K562 (cell line): Measurements from ENCODE around the gene SLC2A4RG. TPM values are rescaled to one million over a fixed set of nuclear protein-coding genes. Genes with fewer than 3 reads are reported as not detected.

Experiments used
- ATAC-seq: fragments of 200-7000 bp; cut with Tn5 transposase; 3 replicates; pipeline ENCODE4 v1.9.1; 2020; ENCODE audit warnings: moderate library complexity
- BruUV-seq: library from RNA; stranded (reverse); fragments of 400-500 nt; replicated peaks from 2 replicates; lab custom pipeline; 2021; lab: Mats Ljungman, UMichigan
- CTCF ChIA-PET: fragments of 300-600 bp; formaldehyde crosslinking; extraction: SDS; loops from one replicate; lab custom pipeline; 2021; ENCODE audit warnings: low intra/inter-chr PET ratio; lab: Yijun Ruan, JAX
- POLR2A ChIA-PET: fragments of 300-600, 350-650 bp; sonication (Branson Sonifier 250); formaldehyde crosslinking; extraction: SDS; loops from one replicate; lab custom pipeline; 2021; ENCODE audit warnings: antibody characterized with exemption, inconsistent platforms; lab: Yijun Ruan, JAX
- DNase-seq, 4 experiments: peaks; one replicate each; pipeline versions ENCODE4 v3.0.0 to v3.0.0-alpha.2; 2011 to 2018; ENCODE audit warnings: low spot score in 3 of 4, mixed read lengths in 3 of 4; ENCODE audit errors: extremely low read depth in 1 of 4
- FAIRE-seq: peaks from 2 replicates; lab custom pipeline; 2011; peaks lifted over from hg19 to GRCh38; lab: Jason Lieb, UNC
- H2AFZ ChIP-seq: 2 replicates; pipeline ENCODE4 v1.6.0; 2011; ENCODE audit warnings: low read depth, low read length, control low read depth, inconsistent platforms
- H3K27ac ChIP-seq: fragments of 200-600 bp; 3 replicates; pipeline ENCODE4 v1.8.0; 2011; ENCODE audit warnings: low read depth, mild to moderate bottlenecking, control low read depth, inconsistent platforms, low read length, moderate library complexity, mixed read lengths; ENCODE audit errors: extremely low read depth
- H3K27me3 ChIP-seq, 2 experiments: fragments of 300-600 bp in 1 of 2; 2 replicates in 1 of 2; 3 replicates in 1 of 2; pipeline versions ENCODE4 v1.6.0 to v1.8.0; 2011; ENCODE audit warnings: inconsistent platforms in 2 of 2, low read length in 2 of 2, mild to moderate bottlenecking in 1 of 2, mixed read lengths in 1 of 2, moderate library complexity in 1 of 2; ENCODE audit not compliant: control insufficient read depth in 2 of 2, insufficient read depth in 2 of 2
- H3K36me3 ChIP-seq: fragments of 300-600 bp; 3 replicates; pipeline ENCODE4 v1.8.0; 2011; ENCODE audit warnings: mild to moderate bottlenecking, low read length, inconsistent platforms; ENCODE audit not compliant: control insufficient read depth, insufficient read depth
- H3K4me1 ChIP-seq, 2 experiments: fragments of 200-600 bp in 1 of 2; replicated peaks in 1 of 2; 2 replicates in 1 of 2; 3 replicates in 1 of 2; pipeline versions ENCODE4 v1.5.1 to v1.8.0; 2011; ENCODE audit warnings: inconsistent platforms in 2 of 2, low read length in 2 of 2, mild to moderate bottlenecking in 1 of 2, mixed read lengths in 1 of 2, moderate library complexity in 1 of 2; ENCODE audit not compliant: control insufficient read depth in 2 of 2, insufficient read depth in 2 of 2
- H3K4me2 ChIP-seq: 2 replicates; pipeline ENCODE4 v1.6.1; 2011; ENCODE audit warnings: low read length, control low read depth, inconsistent platforms, mixed read lengths; ENCODE audit not compliant: insufficient read depth
- H3K4me3 ChIP-seq: fragments of 200-600 bp; sonication (generic), shearing (Covaris generic); 2 replicates; pipeline ENCODE4 v1.5.1; 2016; ENCODE audit warnings: control low read depth, inconsistent platforms
- H3K79me2 ChIP-seq: fragments of 200-600 bp; 3 replicates; pipeline ENCODE4 v1.8.0; 2011; ENCODE audit warnings: low read length, inconsistent platforms; ENCODE audit not compliant: control insufficient read depth, insufficient read depth
- H3K9ac ChIP-seq, 2 experiments: 2 replicates each; pipeline versions ENCODE4 v1.6.0 to v1.6.1; 2011; ENCODE audit warnings: low read depth in 2 of 2, low read length in 2 of 2, control low read depth in 1 of 2, inconsistent platforms in 1 of 2, mild to moderate bottlenecking in 1 of 2, mixed read lengths in 1 of 2; ENCODE audit not compliant: insufficient read depth in 1 of 2
- H3K9me1 ChIP-seq: one replicate; pipeline ENCODE4 v1.6.0; 2011; ENCODE audit warnings: inconsistent platforms, mild to moderate bottlenecking, low read length, moderate library complexity; ENCODE audit not compliant: control insufficient read depth, insufficient read depth
- H3K9me3 ChIP-seq: replicated peaks from 2 replicates; pipeline ENCODE4 v1.5.1; 2011; ENCODE audit warnings: low read depth, low read length, inconsistent platforms; ENCODE audit not compliant: control insufficient read depth, insufficient read depth
- H4K20me1 ChIP-seq: replicated peaks from 2 replicates; pipeline ENCODE4 v1.6.1; 2011; ENCODE audit warnings: low read length, inconsistent platforms, mixed read lengths; ENCODE audit not compliant: control insufficient read depth, insufficient read depth
- ATF4 ChIP-seq: fragments of 450-650 bp; formaldehyde crosslinking; IDR thresholded peaks from 2 replicates; pipeline ENCODE4 v1.4.0; 2022; ENCODE audit warnings: mild to moderate bottlenecking, moderate library complexity
- CTBP1 ChIP-seq: fragments of 450-650 bp; IDR thresholded peaks from 2 replicates; pipeline ENCODE4 v1.6.1; 2016; ENCODE audit warnings: borderline replicate concordance
- DDX20 ChIP-seq: fragments of 450-650 bp; IDR thresholded peaks from 2 replicates; pipeline ENCODE4 v1.6.1; 2016; ENCODE audit warnings: missing genetic modification characterization, low read depth, mild to moderate bottlenecking, missing compliant biosample characterization, moderate library complexity
- GABPB2 ChIP-seq: fragments of 250-450 bp; sonication (Bioruptor Pico); conservative IDR thresholded peaks from 2 replicates; pipeline ENCODE4 v1.5.1; 2021; ENCODE audit warnings: mild to moderate bottlenecking
- HIVEP1 ChIP-seq: fragments of 250-450 bp; sonication (Bioruptor Pico); IDR thresholded peaks from 2 replicates; pipeline ENCODE4 v1.4.0; 2020; ENCODE audit warnings: mild to moderate bottlenecking
- KDM5B ChIP-seq: fragments of 200-600 bp; sonication (generic); IDR thresholded peaks from 2 replicates; pipeline ENCODE4 v1.6.1; 2012; ENCODE audit warnings: low read depth, mild to moderate bottlenecking, moderate library complexity, low read length, control low read depth, inconsistent platforms; ENCODE audit not compliant: insufficient replicate concordance
- MAX ChIP-seq: sonication (generic); formaldehyde crosslinking; IDR thresholded peaks from 2 replicates; pipeline ENCODE4 v1.9.0; 2022; ENCODE audit warnings: mild to moderate bottlenecking, missing genetic modification reagents
- NFRKB ChIP-seq: fragments of 450-650 bp; IDR thresholded peaks from 2 replicates; pipeline ENCODE4 v1.6.1; 2016; ENCODE audit warnings: low read depth
- NONO ChIP-seq, 2 experiments: fragments of 200-400 bp in 1 of 2; fragments of 450-650 bp in 1 of 2; formaldehyde crosslinking in 1 of 2; IDR thresholded peaks; 2 replicates each; pipeline ENCODE4 v1.6.1; 2017; ENCODE audit warnings: low read depth in 2 of 2, mild to moderate bottlenecking in 2 of 2, moderate library complexity in 2 of 2, low read length in 1 of 2
- TAF7 ChIP-seq: fragments of 450-650 bp; IDR thresholded peaks from 2 replicates; pipeline ENCODE4 v1.6.1; 2016; ENCODE audit warnings: missing genetic modification characterization, missing compliant biosample characterization
- TAL1 ChIP-seq: fragments of 450-650 bp; IDR thresholded peaks from 2 replicates; pipeline ENCODE4 v1.6.1; 2016; ENCODE audit warnings: mild to moderate bottlenecking
- USF2 ChIP-seq: sonication (generic); formaldehyde crosslinking; IDR thresholded peaks from 2 replicates; pipeline ENCODE4 v1.5.0; 2020; ENCODE audit warnings: missing genetic modification reagents
- XRCC5 ChIP-seq: fragments of 200-400 bp; formaldehyde crosslinking; IDR thresholded peaks from 2 replicates; pipeline ENCODE4 v1.6.1; 2017; ENCODE audit warnings: low read depth, mild to moderate bottlenecking, low read length
- ZBTB1 ChIP-seq: sonication (generic); formaldehyde crosslinking; IDR thresholded peaks from 2 replicates; pipeline ENCODE4 v1.8.1; 2023; ENCODE audit warnings: missing genetic modification reagents, low read depth, mild to moderate bottlenecking, borderline replicate concordance
- ZBTB43 ChIP-seq: sonication (generic); formaldehyde crosslinking; IDR thresholded peaks from 2 replicates; pipeline ENCODE4 v1.8.0; 2023; ENCODE audit warnings: mild to moderate bottlenecking, missing genetic modification reagents
- ZNF584 ChIP-seq: fragments of 200-800 bp; sonication (Bioruptor generic); IDR thresholded peaks from 2 replicates; pipeline ENCODE4 v1.6.1; 2016; ENCODE audit warnings: low read depth, mild to moderate bottlenecking, missing genetic modification characterization, missing compliant biosample characterization
- ZNF668 ChIP-seq: fragments of 250-450 bp; sonication (Bioruptor Pico); IDR thresholded peaks from 2 replicates; pipeline ENCODE4 v1.8.0; 2022; ENCODE audit warnings: mild to moderate bottlenecking, inconsistent platforms
- WGBS: fragments of 100-300 bp; shearing (Covaris generic); methylation state at CpG from one replicate; pipeline ENCODE4 v1.1.6; 2016; ENCODE audit warnings: low coverage, mixed read lengths; ENCODE audit not compliant: insufficient coverage; ENCODE audit errors: missing lambda C conversion rate; 5-methylcytosine and 5-hydroxymethylcytosine counted together
- in situ Hi-C: fragments of 300-500 bp; cut with MboI; formaldehyde crosslinking; loops from 4 replicates; pipeline ENCODE4 v1.15.0; 2018; ENCODE audit warnings: inconsistent platforms, mixed read lengths
- intact Hi-C: fragments of 100-400 bp; cut with micrococcal nuclease; formaldehyde crosslinking; loops from 2 replicates; pipeline ENCODE4 v1.14.2; 2022
- polyA plus RNA-seq, 8 experiments: library from polyadenylated mRNA; depleted of rRNA in 4 of 8; stranded (reverse) in 5 of 8; unstranded in 3 of 8; fragments of >200 nt; fragmentation: Nextera tagmentation in 2 of 8; fragmentation: Illumina TruSeq in 1 of 8; extraction: Ambion mirVana in 2 of 8; extraction: Trizol in 1 of 8; gene quantifications; 2 replicates each; pipeline versions ENCODE4 v1.2.1 to v1.2.3, GENCODE V29; 2011 to 2014; ENCODE audit warnings: inconsistent platforms in 1 of 8, missing spikeins in 1 of 8
- total RNA-seq, 7 experiments: library from RNA; depleted of rRNA in 6 of 7; stranded (reverse); fragments of >200 nt in 6 of 7; fragmentation: Illumina TruSeq in 2 of 7; extraction: Trizol in 2 of 7; gene quantifications; 2 replicates each; pipeline versions ENCODE4 v1.2.1 to v1.2.3, GENCODE V29; 2011 to 2021; ENCODE audit warnings: low replicate concordance in 1 of 7

The SLC2A4RG gene
- total and polyA plus RNA-seq, 9 of the 15 experiments (the other 6 are each of a cell fraction or from before 2014, with no cell fraction given): 0.34 to 97.3 (median 26.5) TPM

GRCh38 chr20:63756648-63756991, 17.0 kb downstream of the SLC2A4RG start:
- CTCF ChIA-PET: no interaction called here
- intact Hi-C loops: no loop called here
- no peaks in the 10 kb centered on the region for H3K9me3 ChIP-seq
- BruUV-seq: no TSS peak
- in situ Hi-C loops: no loop called here
- no peak overlapping the region for H3K9ac ChIP-seq
- H3K36me3 ChIP-seq: no peaks in the 10 kb centered on the region
- no peak overlapping the region for H3K4me2 ChIP-seq
- no peaks in the 10 kb centered on the region for H3K9me1 ChIP-seq
- H3K4me1 ChIP-seq: peaks cover 3 to 33% of the 10 kb centered on the region in 2 experiments; a peak in 3 of 5 replicates
- H3K27ac ChIP-seq: no peak overlapping the region
- ATAC-seq (no peak), FAIRE-seq (no peak), DNase-seq (no peak)
- H3K4me3 ChIP-seq: no peak overlapping the region
- no peaks in the 10 kb centered on the region for H3K27me3 ChIP-seq
- H3K79me2 ChIP-seq: no peaks in the 10 kb centered on the region
- no peak for TF ChIP-seq ZNF584 (CRISPR knock-in tag)
- no peak for TF ChIP-seq ZNF668 (CRISPR knock-in tag)
- TF ChIP-seq CTBP1: 0 out of 2 replicates have a peak, but pooled peaks have one; percentile 13
- TF ChIP-seq HIVEP1 (CRISPR knock-in tag): no peak
- TF ChIP-seq KDM5B: no peak
- peak; percentile 37 for TF ChIP-seq MAX (CRISPR knock-in tag)
- no peak for TF ChIP-seq NFRKB
- TF ChIP-seq USF2 (CRISPR knock-in tag): no peak
- TF ChIP-seq ATF4 (CRISPR knock-in tag): no peak
- no peak for TF ChIP-seq DDX20 (tag)
- no peak for TF ChIP-seq TAL1
- no peak for TF ChIP-seq NONO (IDR thresholded peaks at IDR 0.05; ENCODE audit: low read depth in 2 of 2, low read length in 1 of 2)
- TF ChIP-seq ZBTB43: no peak
- TF ChIP-seq GABPB2 (CRISPR knock-in tag): no peak
- no peak for TF ChIP-seq XRCC5
- TF ChIP-seq ZBTB1 (CRISPR knock-in tag): no peak
- no peak for TF ChIP-seq TAF7
- TF ChIP-seq, all 486 proteins: peak for 2
- Histone ChIP-seq H2AFZ (0 out of 2 replicates have a peak overlapping the region, but pooled peaks have one; percentile 17), H4K20me1 (no peaks in the 10 kb centered on the region)
- POLR2A ChIA-PET: no interaction called here
- 21% methylated on average over 7 of the region's 8 CpGs for WGBS
